GM18951 (cell line): ENCODE measurements around the gene CHL1.

Experiments used
- POLR2A ChIP-seq: IDR thresholded peaks from 4 replicates; pipeline ENCODE4 v1.6.1; 2011; ENCODE audit warnings: mild to moderate bottlenecking; ENCODE audit not compliant: insufficient read length, insufficient read depth; ENCODE audit errors: extremely low read depth
- in situ Hi-C: fragments of 300-500 bp; cut with MboI; formaldehyde crosslinking; loops from one replicate; pipeline ENCODE4 v1.12.0; 2022; ENCODE audit warnings: low sequenced_read_pairs, mixed read lengths, inconsistent platforms; ENCODE audit not compliant: unreplicated experiment

The CHL1 gene

DNA sequence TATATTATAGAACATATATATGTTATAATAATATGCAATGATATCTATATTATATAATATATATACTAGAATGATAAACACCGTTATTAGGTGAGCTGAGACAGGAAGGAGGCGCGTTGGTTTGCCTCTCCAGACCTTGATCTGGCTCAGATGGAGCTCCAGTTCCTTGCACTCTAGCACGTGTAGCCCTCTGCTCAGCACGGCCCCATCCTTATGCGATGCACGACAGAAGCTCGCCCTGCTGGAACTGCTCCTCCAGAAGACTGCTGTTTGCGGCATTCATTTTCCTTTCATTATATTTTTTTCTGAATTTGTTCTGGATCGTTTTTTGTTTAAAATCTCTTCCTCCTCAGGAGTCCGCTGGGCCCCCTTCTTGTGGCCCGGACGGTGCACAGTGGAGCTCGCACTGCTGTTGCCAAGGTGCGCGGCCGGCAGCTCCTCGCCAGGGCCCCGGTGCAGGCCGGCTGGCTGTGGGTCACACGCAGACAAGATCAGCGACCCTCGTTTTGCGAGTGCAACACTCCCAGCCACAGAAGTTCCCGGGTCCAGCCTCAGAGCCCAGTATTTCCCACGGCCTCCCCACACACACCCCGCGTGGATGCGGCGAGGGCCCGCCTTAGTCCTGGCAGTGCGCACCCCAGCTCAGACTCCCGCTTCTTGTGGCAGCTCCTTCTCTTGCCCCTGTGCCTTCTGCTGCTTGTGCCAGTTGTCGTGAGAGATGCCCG lies 112.2 kb downstream of the CHL1 start:
- no peak for TF ChIP-seq POLR2A
- in situ Hi-C loops: no loop called here

DNA sequence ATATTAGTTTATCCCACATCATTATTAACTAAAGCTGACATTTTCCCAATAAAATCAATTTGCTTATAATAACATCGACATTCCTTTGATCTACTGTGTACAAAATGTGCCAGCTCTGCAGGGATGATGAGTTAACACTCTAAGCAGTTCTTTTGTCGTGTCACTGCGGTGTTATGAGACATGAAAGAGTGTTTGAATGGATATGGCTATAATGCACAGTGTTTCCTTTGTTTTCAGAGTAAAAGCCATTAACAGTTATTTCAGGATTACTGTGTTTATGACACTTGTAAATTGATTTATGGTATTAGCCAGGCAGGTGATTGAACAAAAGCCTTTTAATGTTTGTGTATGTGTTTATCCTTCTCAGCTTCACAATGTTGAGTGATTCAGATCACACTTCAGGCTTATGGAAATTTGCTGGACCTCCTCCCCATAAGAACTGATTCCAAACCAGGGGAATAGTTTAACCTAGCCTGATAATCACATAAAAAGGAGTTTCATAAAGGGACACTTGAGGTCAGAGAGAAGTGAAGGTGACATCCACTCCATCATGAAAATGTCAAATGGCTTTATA lies 115.7 kb downstream of the CHL1 start:
- in situ Hi-C loops: no loop called here
- no peak for TF ChIP-seq POLR2A

DNA sequence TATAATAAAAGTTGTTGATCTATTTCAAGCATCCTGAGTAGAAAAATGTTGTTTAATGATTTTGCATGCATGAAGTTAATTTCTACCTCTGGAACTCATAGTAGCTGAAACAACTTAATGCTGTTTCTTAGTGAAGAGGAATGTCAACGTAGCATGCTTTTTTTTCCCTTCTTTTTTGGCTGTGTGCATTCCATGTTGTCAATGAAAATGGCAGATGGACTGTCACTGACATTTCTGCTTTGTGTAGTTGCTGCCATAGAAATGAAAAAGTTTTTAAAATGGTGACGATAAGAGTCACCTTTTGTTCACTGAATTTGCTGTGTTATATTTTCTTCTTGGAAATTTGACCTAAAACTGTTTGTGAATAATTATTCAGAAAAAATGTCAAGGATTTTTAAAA lies 116.3 kb downstream of the CHL1 start:
- in situ Hi-C loops: no loop called here
- TF ChIP-seq POLR2A: no peak

GRCh38 chr3:317012-317411 lies 120.4 kb downstream of the CHL1 start:
- no peak for TF ChIP-seq POLR2A
- in situ Hi-C loops: no loop called here

GRCh38 chr3:318903-319302 lies 122.3 kb downstream of the CHL1 start:
- in situ Hi-C loops: no loop called here
- TF ChIP-seq POLR2A: no peak

GRCh38 chr3:324423-324822 lies 127.9 kb downstream of the CHL1 start:
- TF ChIP-seq POLR2A: no peak
- in situ Hi-C loops: no loop called here

DNA sequence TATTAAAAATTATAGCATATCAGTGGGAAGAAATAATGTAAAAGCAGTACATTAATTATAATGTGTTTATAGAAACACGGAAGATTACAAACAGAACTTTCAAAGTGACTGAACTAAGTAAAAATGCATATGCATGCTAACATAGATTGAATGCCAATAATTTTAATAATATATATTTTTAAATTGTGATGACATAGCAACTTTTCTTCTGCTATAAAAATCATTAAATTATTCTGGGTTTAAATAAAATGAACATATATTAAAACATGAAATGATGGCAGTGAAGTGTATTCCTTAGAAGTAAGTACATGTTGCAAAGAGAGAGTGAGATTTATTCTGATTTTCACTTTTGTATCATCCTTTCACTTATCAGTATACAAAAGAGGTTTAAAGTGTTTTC lies 128.9 kb downstream of the CHL1 start:
- TF ChIP-seq POLR2A: no peak
- in situ Hi-C loops: no loop called here

DNA sequence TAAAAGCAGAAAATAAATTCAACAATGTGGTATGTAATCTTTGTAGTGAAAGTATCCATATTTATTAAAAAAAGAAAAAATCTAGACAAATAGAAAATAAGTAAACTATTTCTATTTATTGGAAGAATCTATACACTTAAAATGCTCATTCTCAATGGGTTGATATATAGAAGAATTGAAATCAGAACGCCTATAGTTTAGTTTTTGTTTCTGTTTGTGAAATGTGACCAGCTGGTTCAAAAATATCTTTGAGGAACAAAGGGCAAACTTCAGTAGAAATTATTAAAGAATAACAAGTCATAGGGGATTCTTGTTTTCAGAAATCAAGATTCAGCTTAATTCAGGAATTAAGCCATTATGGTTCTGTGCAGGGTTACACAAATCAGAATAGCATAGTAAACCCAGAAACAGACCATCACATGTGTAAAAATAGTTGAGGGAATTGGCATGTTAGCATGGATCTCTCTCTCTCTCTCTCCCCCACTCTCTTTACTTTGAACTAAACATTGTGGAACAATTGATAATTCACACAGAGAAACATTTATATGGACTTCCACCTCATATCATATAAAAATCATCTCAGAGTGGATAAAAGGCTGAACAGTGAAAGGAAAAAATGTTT lies 134.0 kb downstream of the CHL1 start:
- in situ Hi-C loops: no loop called here
- TF ChIP-seq POLR2A: no peak

- no peak for TF ChIP-seq POLR2A
- in situ Hi-C loops: no loop called here
Observed at GRCh38 chr3:331881-332280, 135.3 kb downstream of the CHL1 start.

DNA sequence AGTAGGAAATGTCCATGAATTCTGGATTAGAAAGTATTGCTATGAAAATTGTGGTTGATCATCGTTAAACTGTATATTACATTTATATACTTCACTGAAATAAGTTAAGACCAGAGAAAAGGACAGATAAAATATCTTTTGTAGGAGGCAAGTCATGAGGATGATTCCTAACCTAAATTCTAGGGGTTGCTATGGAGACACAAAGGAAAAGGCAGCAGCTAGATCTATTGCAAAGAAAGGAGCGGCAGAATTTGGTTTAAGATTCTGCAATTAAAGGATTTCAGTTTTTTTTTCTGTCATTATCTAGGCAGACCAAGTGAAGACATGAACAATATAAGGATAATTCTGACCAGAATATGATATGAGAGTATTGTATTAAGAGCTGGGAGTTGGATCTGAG lies 136.1 kb downstream of the CHL1 start:
- in situ Hi-C loops: no loop called here

GRCh38 chr3:335240-335639 lies 138.7 kb downstream of the CHL1 start:
- in situ Hi-C loops: no loop called here
- no peak for TF ChIP-seq POLR2A

More for the DNA sequence above, 136.1 kb downstream of the CHL1 start:
- TF ChIP-seq POLR2A: no peak

- in situ Hi-C loops: no loop called here
- TF ChIP-seq POLR2A: no peak
Observed at GRCh38 chr3:339351-339750, 142.8 kb downstream of the CHL1 start.

GRCh38 chr3:341998-342397 lies 145.4 kb downstream of the CHL1 start:
- in situ Hi-C loops: no loop called here
- no peak for TF ChIP-seq POLR2A

DNA sequence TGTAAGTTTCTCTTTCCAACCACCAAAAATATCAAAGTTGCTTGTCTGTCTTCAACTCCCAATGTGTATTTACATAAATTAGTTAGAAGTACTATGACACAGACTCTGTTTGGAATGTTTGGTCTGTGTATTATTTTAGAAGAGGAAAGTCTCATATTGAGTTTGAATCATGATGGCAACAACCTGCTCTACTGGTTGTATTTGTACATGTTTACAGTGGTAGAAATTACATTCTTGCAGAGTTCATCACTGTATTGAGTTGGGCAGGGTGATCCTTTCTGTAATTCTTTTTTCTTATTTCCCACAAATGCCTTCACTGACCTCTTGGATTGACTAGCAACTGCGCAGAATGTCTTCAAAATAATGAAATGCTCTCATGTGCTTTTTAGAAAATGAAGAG lies 149.6 kb downstream of the CHL1 start:
- in situ Hi-C loops: no loop called here

More for the DNA sequence above, 149.6 kb downstream of the CHL1 start:
- no peak for TF ChIP-seq POLR2A
